HG03457 (cell line): ENCODE results near the gene PDAP1.
"Not testable (repeated sequence)": the region's sequence is repeated elsewhere in the genome, so short reads cannot be mapped to it uniquely, and the experiment has no call there.

Source experiments
- ATAC-seq: cut with Tn5 transposase; IDR thresholded peaks from one replicate; pipeline ENCODE4 v1.9.1; 2021; ENCODE audit warnings: moderate number of reproducible peaks; ENCODE audit not compliant: unreplicated experiment

The PDAP1 gene

DNA sequence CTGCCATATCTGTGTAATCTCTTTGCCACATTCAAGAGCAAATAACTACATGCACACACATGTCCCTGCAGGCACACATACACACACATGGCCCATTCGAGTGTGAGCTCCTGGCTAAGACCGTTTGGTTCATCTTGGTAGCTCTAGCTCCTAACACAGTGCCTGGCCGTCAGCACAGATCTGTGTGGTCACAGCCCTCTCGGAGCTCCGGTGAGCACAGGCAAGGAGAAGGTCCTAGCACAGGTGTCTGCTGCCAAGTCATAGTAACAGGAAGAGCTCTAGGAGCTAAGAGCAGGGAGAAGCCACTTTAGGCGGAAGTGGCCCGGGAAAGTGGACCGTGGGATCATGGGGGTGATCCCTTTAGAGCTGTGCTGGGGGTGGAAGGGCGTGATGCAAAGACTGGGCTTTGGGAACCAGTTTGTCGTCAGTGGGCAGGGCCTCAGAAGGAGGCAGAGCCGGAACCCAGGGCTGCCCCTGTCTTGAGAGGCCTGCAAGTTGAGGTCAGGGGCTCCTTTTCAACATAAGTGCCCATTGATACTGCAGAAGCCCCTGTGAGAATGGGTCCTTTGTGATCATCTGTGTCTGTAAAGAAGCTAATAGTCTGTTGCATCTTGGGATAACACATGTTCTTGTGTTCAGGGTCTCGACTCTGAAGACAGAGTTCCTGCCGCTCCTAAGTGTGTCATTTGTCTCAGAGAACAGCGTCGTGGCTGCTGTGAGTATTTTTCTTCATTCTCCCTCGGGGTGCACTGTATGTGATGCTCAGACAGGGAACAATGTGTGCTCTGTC is 50.5 kb downstream of the PDAP1 start:
- no peak for ATAC-seq

- ATAC-seq: no peak
Observed at GRCh38 chr7:99355098-99355497, 53.3 kb downstream of the PDAP1 start.

GRCh38 chr7:99352247-99352646 is 56.1 kb downstream of the PDAP1 start:
- no peak for ATAC-seq

DNA sequence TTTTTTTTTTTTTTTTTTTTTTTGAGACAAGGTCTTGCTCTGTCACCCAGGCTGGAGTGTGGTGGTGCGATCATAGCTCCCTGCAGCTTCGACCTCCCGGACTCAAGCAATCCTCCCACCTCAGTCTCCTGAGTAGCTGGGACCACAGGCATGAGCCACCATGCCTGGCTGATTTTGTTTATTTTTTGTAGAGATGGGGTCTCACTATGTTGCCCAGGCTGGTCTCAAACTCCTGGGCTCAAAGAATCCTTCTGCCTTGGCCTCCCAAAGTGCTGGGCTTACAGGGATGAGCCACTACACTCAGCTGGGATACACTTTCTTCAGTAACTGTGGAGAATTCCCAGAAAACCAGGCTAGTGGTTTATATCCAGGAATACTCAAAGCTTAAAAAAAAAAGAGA is 57.8 kb downstream of the PDAP1 start:
- not testable (repeated sequence) for ATAC-seq
